NCI-H2081 treated with DMSO at 0.1 percent for 48 hours (cell line): ENCODE data around the gene HBG2.
"Not testable (repeated sequence)": the region's sequence is repeated elsewhere in the genome, so short reads cannot be mapped to it uniquely, and the experiment has no call there.

ENCODE experiments used
- DNase-seq: peaks from one replicate; lab custom pipeline; 2025; lab: John Stamatoyannopoulos, UW

Gene HBG2

GRCh38 chr11:5254646-5255413 is at the start of gene HBG2:
Gene HBG2, minus strand, starts transcription at chr11:5254781. Its CDS starts 53 bp downstream, at chr11:5254728.
- not testable (repeated sequence) for DNase-seq

DNA sequence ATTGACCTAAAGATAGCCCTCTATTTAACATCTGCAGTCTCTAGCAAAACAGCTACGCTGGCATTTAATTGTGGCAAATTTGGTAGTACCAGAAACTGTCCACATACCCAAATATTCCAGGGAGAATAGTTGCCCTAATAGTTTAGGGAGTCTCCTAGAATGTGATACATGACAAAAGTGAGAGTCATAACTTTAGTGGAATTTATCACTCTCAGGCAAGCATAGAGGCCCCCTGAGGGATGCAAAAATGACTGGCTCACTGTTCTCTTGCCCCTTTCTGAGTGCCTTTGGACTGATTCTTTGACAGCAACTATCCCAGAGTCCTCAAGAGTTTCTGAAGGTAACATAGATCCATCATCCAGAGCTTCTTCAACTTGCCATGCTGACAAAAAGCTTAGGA is 49.5 kb upstream of the HBG2 start:
- no peak for DNase-seq

DNA sequence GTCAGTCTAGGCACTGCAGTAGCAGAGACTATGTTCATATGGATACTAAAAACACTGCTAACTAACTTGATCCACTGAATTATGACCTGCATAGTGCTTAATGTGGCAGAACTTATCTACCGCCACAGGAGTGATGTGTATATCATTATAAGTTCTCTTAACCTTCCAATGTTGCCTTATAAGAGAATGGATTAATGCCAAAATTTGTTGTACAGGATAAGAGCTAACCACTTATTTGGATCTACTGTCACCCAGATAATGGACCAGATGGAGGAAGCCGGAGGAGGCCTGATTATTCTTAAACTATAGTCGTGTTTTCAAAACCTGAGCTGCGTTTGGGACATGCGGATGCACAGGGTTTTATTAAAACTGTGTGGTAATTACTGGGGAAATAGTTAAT is 49.0 kb upstream of the HBG2 start:
- DNase-seq, result no peak

- DNase-seq, result no peak
These were observed 47.3 kb upstream of the HBG2 start, which contains the start of gene OR51B4 for GRCh38 chr11:5301846-5302245. Gene OR51B4, minus strand, starts transcription at chr11:5301946. Its CDS starts 0 bp downstream, at chr11:5301946.

GRCh38 chr11:5300251-5300650 is 45.7 kb upstream of the HBG2 start:
- DNase-seq, result no peak

DNA sequence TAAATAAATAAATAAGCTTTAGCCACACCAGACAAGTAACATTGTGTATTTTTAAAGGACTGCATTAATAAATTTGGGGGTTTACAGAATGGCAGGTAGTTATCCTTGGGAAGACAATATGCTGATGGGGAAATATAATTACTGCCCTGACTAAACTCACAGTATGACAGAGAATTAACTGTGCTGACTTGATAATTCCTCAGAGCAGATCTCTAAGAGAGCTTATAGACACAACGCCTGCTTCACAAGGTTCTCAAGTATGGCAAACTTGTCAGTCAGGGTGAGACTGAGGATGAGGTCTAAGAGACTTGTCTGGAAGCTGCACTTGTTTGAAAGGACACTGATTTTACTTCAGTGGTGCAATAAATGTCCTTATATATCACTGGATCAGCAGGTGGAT is 43.9 kb upstream of the HBG2 start:
- DNase-seq, result no peak

DNA sequence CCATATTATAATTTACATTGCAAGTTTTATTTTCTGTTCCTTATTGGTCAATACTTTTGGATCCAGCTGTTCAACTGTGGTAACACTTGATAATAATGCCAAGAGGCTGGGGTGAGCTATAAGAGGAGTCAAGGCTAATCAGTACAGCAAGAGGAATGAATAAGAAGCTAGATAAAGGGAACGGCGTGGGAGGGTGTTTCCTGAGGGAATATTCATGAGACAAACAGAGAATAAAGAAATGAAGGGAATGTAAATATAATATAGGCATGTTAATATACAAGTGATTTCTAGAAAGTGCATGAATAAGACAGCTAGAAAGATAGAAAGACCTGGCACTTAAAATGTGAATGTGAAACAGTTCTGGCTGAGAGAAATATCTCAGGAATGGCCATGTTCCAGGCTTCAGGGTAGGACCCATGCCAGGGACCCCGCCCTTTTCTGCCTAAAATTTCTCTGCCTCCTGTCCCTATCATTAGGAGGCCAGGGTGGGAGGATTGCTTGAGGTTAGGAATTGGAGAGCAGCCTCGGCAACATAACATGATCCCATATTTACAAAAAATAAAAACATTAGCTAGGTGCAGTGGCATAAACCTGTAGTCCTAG is 43.2 kb upstream of the HBG2 start:
- no peak for DNase-seq

DNA sequence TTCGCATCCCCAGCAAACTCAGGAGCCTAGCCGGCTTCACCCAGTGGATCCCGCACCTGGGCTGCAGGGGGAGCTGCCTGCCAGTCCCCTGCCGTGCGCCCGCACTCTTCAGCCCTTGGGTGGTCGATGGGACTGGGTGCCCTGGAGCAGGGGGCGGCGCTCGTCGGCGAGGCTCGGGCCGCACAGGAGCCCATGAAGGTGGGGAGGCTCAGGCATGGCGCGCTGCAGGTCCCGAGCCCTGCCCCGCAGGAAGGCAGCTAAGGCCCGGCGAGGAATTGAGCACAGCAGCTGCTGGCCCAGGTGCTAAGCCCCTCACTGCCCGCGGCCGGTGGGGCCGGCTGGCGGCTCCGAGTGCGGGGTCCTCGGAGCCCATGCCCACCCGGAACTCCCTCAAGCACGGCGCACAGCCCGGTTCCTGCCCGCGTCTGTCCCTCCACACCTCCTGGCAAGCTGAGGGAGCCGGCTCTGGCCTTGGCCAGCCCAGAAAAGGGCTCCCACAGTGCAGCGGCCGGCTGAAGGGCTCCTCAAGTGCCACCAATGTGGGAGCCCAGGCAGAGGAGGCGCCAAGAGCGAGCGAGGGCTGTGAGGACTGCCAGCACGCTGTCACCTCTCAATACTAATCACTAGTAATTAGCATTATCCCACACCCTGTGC is 39.9 kb upstream of the HBG2 start:
- DNase-seq, result not testable (repeated sequence)

- no peak for DNase-seq
These were observed 38.4 kb upstream of the HBG2 start for GRCh38 chr11:5293028-5293427.

DNA sequence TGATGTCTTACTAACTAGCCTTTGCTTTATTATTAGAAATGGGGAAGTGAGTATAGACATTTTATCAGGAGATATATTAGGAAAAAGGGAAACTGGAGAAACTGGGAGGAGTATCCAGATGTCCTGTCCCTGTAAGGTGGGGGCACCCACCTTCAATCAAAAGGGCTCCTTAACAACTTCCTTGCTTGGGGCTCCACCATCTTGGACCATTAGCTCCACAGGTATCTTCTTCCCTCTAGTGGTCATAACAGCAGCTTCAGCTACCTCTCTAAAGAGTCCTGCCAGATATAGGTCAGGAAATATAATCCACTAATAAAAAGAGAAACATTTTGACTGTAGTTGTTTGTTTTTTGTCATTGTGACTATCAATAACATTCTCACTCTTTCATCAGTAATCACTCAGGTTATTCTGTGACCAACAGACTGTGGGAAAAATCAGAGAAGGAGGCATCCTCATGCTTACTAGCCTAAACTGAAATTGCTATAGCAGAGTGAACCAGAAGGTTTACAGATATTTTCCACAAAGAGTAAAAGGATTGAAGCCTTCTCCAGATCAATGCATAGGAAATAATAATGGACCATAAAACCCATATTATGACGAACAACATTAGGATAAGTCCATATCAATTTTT is 36.7 kb upstream of the HBG2 start:
- no peak for DNase-seq

- no peak for DNase-seq
These were observed 35.5 kb upstream of the HBG2 start for GRCh38 chr11:5290106-5290505.

- DNase-seq, result no peak
These were observed 35.1 kb upstream of the HBG2 start for GRCh38 chr11:5289696-5290095.

DNA sequence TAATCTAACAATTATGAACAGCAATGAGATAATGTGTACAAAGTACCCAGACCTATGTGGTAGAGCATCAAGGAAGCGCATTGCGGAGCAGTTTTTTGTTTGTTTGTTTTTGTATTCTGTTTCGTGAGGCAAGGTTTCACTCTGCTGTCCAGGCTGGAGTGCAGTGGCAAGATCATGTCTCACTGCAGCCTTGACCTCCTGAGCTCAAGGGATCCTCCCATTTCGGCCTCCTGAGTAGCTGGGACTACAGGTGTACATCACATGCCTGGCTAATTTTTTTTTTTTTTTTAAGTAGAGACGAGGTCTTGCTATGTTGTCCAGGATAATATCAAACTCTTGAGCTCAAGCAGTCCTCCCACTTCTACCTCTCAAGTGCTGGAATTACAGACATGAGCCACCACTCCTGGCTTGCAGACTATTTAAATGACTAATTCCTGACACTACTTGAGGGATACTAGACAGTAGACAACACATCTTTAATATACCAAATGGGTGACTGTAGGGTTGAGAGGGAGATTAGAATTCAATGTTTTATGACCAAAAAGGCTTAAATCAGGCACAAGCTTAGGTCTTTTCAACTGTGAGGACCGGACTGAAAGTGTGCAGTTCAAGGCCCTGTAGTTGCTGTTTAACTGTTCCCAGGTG is 34.4 kb upstream of the HBG2 start:
- DNase-seq, result no peak

DNA sequence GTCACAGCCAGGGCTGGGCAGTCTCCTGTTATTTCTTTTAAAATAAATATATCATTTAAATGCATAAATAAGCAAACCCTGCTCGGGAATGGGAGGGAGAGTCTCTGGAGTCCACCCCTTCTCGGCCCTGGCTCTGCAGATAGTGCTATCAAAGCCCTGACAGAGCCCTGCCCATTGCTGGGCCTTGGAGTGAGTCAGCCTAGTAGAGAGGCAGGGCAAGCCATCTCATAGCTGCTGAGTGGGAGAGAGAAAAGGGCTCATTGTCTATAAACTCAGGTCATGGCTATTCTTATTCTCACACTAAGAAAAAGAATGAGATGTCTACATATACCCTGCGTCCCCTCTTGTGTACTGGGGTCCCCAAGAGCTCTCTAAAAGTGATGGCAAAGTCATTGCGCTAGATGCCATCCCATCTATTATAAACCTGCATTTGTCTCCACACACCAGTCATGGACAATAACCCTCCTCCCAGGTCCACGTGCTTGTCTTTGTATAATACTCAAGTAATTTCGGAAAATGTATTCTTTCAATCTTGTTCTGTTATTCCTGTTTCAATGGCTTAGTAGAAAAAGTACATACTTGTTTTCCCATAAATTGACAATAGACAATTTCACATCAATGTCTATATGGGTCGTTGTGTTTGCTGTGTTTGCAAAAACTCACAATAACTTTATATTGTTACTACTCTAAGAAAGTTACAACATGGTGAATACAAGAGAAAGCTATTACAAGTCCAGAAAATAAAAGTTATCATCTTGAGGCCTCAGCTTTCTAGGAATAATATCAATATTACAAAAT is 33.7 kb upstream of the HBG2 start:
- no peak for DNase-seq

- no peak for DNase-seq
These were observed 32.3 kb upstream of the HBG2 start for GRCh38 chr11:5286901-5287300.

DNA sequence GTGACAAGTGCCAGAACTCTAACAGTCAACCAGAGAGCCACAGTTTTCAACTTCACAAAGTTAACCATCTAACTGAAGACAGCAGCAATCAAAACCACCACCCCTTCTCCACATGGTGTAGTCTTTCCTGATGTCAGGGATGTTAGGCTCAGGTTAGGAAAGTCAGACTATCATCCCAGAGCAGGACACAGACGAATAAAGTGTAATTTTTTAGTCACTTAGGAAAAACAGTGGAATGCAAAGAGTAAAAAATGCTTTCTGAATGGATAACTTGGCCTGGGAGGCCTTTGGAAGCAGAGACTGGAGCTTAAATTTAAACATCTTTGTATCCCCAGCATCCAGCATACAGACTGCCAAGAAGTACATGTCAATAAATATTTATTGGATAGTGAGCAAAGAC is 31.8 kb upstream of the HBG2 start:
- no peak for DNase-seq

DNA sequence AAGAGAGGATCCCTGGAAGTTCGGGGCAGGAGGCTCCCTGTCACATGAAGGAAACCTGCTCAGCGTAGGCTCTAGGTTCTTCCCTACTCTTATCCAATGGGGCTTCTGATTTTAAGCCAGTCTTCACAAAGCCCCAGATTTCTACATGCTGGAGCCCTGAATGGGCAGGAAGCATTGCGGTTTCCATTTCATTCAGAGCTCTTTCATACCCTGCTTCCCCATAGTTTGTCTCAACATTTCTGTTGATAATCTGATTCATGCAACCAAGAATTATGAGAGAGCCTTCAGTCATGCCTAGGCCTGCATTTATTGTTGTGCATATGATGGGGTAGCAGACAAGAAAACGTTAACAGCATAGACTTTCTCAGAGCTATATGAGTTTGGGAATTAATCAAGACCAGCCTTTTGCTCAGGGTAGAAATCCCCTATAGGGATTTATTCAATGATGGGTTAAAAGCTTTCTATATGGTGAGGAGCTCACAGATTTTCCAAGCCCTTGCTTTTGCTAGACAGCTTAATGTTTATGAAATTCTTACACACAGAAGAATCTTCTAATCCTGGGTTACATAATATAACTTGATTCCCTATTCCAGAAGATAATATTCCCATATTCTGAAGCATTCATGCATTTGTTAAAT is 31.2 kb upstream of the HBG2 start:
- DNase-seq, result no peak

GRCh38 chr11:5284637-5285036 is 30.1 kb upstream of the HBG2 start:
- DNase-seq, result no peak

- no peak for DNase-seq
These were observed 29.3 kb upstream of the HBG2 start for GRCh38 chr11:5283882-5284281.

GRCh38 chr11:5283086-5283485 is 28.5 kb upstream of the HBG2 start:
- DNase-seq, result no peak

GRCh38 chr11:5282628-5283027 is 28.0 kb upstream of the HBG2 start:
- no peak for DNase-seq
